ENCODE results near the gene STRA6. TPM values are rescaled to one million over a fixed set of nuclear protein-coding genes. Genes with fewer than 3 reads are reported as not detected.

STRA6 gene
- polyA plus RNA-seq, 1 donor, result 22.2 TPM

- Histone ChIP-seq H3K36me3 (ENCODE audit: control insufficient read depth, insufficient read depth, low read length) (no peaks in the 10 kb centered on the region), H3K9me3 (ENCODE audit: control insufficient read depth, low read depth, low read length) (no peaks in the 10 kb centered on the region), H3K4me1 (ENCODE audit: control insufficient read depth, insufficient read depth, low read length) (peaks cover 24% of the 10 kb centered on the region), H3K27ac (ENCODE audit: low read length) (no peak overlapping the region), H3K27me3 (ENCODE audit: control insufficient read depth, insufficient read depth, low read length) (no peaks in the 10 kb centered on the region), H3K4me3 (ENCODE audit: low read length) (no peak overlapping the region)
- DNase-seq, result no peak
- WGBS (ENCODE audit: insufficient coverage, low lambda C conversion rate), result no CpG with 5 or more reads among the region's 13 CpGs
These were observed 7.7 kb downstream of the STRA6 start for GRCh38 chr15:74194572-74195559.

- peaks cover 20% of the 10 kb centered on the region for H3K4me1 ChIP-seq (ENCODE audit: control insufficient read depth, insufficient read depth, low read length)
- H3K4me3 ChIP-seq (ENCODE audit: low read length), result no peak overlapping the region
- WGBS (ENCODE audit: insufficient coverage, low lambda C conversion rate), result 100% methylated on average over 1 of the region's 6 CpGs
- no peak for DNase-seq
- H3K36me3 ChIP-seq (ENCODE audit: control insufficient read depth, insufficient read depth, low read length), result no peaks in the 10 kb centered on the region
- no peaks in the 10 kb centered on the region for H3K27me3 ChIP-seq (ENCODE audit: control insufficient read depth, insufficient read depth, low read length)
- no peaks in the 10 kb centered on the region for H3K9me3 ChIP-seq (ENCODE audit: control insufficient read depth, low read depth, low read length)
- H3K27ac ChIP-seq (ENCODE audit: low read length), result no peak overlapping the region
These were observed 8.7 kb downstream of the STRA6 start for GRCh38 chr15:74193905-74194304.

- Histone ChIP-seq H3K4me3 (ENCODE audit: low read length) (no peak overlapping the region), H3K9me3 (ENCODE audit: control insufficient read depth, low read depth, low read length) (no peaks in the 10 kb centered on the region), H3K36me3 (ENCODE audit: control insufficient read depth, insufficient read depth, low read length) (no peaks in the 10 kb centered on the region), H3K4me1 (ENCODE audit: control insufficient read depth, insufficient read depth, low read length) (peaks cover 20% of the 10 kb centered on the region), H3K27me3 (ENCODE audit: control insufficient read depth, insufficient read depth, low read length) (no peaks in the 10 kb centered on the region), H3K27ac (ENCODE audit: low read length) (no peak overlapping the region)
- no peak for DNase-seq
- WGBS (ENCODE audit: insufficient coverage, low lambda C conversion rate), result no CpG with 5 or more reads among the region's 4 CpGs
These were observed 9.3 kb downstream of the STRA6 start for GRCh38 chr15:74193299-74193718.

- DNase-seq, result no peak
- Histone ChIP-seq H3K27ac (ENCODE audit: low read length) (no peak overlapping the region), H3K36me3 (ENCODE audit: control insufficient read depth, insufficient read depth, low read length) (no peaks in the 10 kb centered on the region), H3K27me3 (ENCODE audit: control insufficient read depth, insufficient read depth, low read length) (no peaks in the 10 kb centered on the region), H3K4me1 (ENCODE audit: control insufficient read depth, insufficient read depth, low read length) (peaks cover 20% of the 10 kb centered on the region), H3K9me3 (ENCODE audit: control insufficient read depth, low read depth, low read length) (no peaks in the 10 kb centered on the region), H3K4me3 (ENCODE audit: low read length) (no peak overlapping the region)
- 100% methylated on average over 1 of the region's 5 CpGs for WGBS (ENCODE audit: insufficient coverage, low lambda C conversion rate)
These were observed 9.8 kb downstream of the STRA6 start for GRCh38 chr15:74192751-74193150.

- H3K4me1 ChIP-seq (ENCODE audit: control insufficient read depth, insufficient read depth, low read length), result peaks cover 12% of the 10 kb centered on the region
- WGBS (ENCODE audit: insufficient coverage, low lambda C conversion rate), result no CpG with 5 or more reads among the region's 3 CpGs
- no peak overlapping the region for H3K4me3 ChIP-seq (ENCODE audit: low read length)
- no peak for DNase-seq
- no peaks in the 10 kb centered on the region for H3K27me3 ChIP-seq (ENCODE audit: control insufficient read depth, insufficient read depth, low read length)
- no peaks in the 10 kb centered on the region for H3K9me3 ChIP-seq (ENCODE audit: control insufficient read depth, low read depth, low read length)
- H3K27ac ChIP-seq (ENCODE audit: low read length), result no peak overlapping the region
- no peaks in the 10 kb centered on the region for H3K36me3 ChIP-seq (ENCODE audit: control insufficient read depth, insufficient read depth, low read length)
These were observed 10.8 kb downstream of the STRA6 start for GRCh38 chr15:74191798-74192197.

GRCh38 chr15:74188216-74188615 lies 14.4 kb downstream of the STRA6 start:
- Histone ChIP-seq H3K36me3 (ENCODE audit: control insufficient read depth, insufficient read depth, low read length) (no peaks in the 10 kb centered on the region), H3K4me1 (ENCODE audit: control insufficient read depth, insufficient read depth, low read length) (no peaks in the 10 kb centered on the region), H3K4me3 (ENCODE audit: low read length) (no peak overlapping the region), H3K27me3 (ENCODE audit: control insufficient read depth, insufficient read depth, low read length) (no peaks in the 10 kb centered on the region), H3K27ac (ENCODE audit: low read length) (no peak overlapping the region), H3K9me3 (ENCODE audit: control insufficient read depth, low read depth, low read length) (no peaks in the 10 kb centered on the region)
- DNase-seq, result no peak
- no CpG with 5 or more reads among the region's 11 CpGs for whole genome bisulfite sequencing (ENCODE audit: insufficient coverage, low lambda C conversion rate)

- no peak for DNase-seq
- no peak overlapping the region for H3K27ac ChIP-seq (ENCODE audit: low read length)
- H3K4me1 ChIP-seq (ENCODE audit: control insufficient read depth, insufficient read depth, low read length), result no peaks in the 10 kb centered on the region
- no peak overlapping the region for H3K4me3 ChIP-seq (ENCODE audit: low read length)
- no CpG with 5 or more reads among the region's 8 CpGs for WGBS (ENCODE audit: insufficient coverage, low lambda C conversion rate)
- H3K36me3 ChIP-seq (ENCODE audit: control insufficient read depth, insufficient read depth, low read length), result no peaks in the 10 kb centered on the region
- H3K9me3 ChIP-seq (ENCODE audit: control insufficient read depth, low read depth, low read length), result no peaks in the 10 kb centered on the region
- H3K27me3 ChIP-seq (ENCODE audit: control insufficient read depth, insufficient read depth, low read length), result no peaks in the 10 kb centered on the region
These were observed 16.8 kb downstream of the STRA6 start for GRCh38 chr15:74185710-74186348.

GRCh38 chr15:74184582-74185091 lies 17.9 kb downstream of the STRA6 start:
- no peaks in the 10 kb centered on the region for H3K36me3 ChIP-seq (ENCODE audit: control insufficient read depth, insufficient read depth, low read length)
- no peak overlapping the region for H3K27ac ChIP-seq (ENCODE audit: low read length)
- WGBS (ENCODE audit: insufficient coverage, low lambda C conversion rate), result no CpG with 5 or more reads among the region's 12 CpGs
- no peak overlapping the region for H3K4me3 ChIP-seq (ENCODE audit: low read length)
- no peaks in the 10 kb centered on the region for H3K9me3 ChIP-seq (ENCODE audit: control insufficient read depth, low read depth, low read length)
- no peaks in the 10 kb centered on the region for H3K27me3 ChIP-seq (ENCODE audit: control insufficient read depth, insufficient read depth, low read length)
- DNase-seq, result no peak
- H3K4me1 ChIP-seq (ENCODE audit: control insufficient read depth, insufficient read depth, low read length), result no peaks in the 10 kb centered on the region

- H3K27me3 ChIP-seq (ENCODE audit: control insufficient read depth, insufficient read depth, low read length), result no peaks in the 10 kb centered on the region
- H3K9me3 ChIP-seq (ENCODE audit: control insufficient read depth, low read depth, low read length), result no peaks in the 10 kb centered on the region
- H3K36me3 ChIP-seq (ENCODE audit: control insufficient read depth, insufficient read depth, low read length), result no peaks in the 10 kb centered on the region
- H3K4me3 ChIP-seq (ENCODE audit: low read length), result no peak overlapping the region
- DNase-seq, result no peak
- no peak overlapping the region for H3K27ac ChIP-seq (ENCODE audit: low read length)
- WGBS (ENCODE audit: insufficient coverage, low lambda C conversion rate), result no CpG with 5 or more reads among the region's 8 CpGs
- no peaks in the 10 kb centered on the region for H3K4me1 ChIP-seq (ENCODE audit: control insufficient read depth, insufficient read depth, low read length)
These were observed 20.5 kb downstream of the STRA6 start for GRCh38 chr15:74182131-74182530.

GRCh38 chr15:74180881-74181602 lies 21.5 kb downstream of the STRA6 start:
- no CpG with 5 or more reads among the region's 21 CpGs for WGBS (ENCODE audit: insufficient coverage, low lambda C conversion rate)
- H3K36me3 ChIP-seq (ENCODE audit: control insufficient read depth, insufficient read depth, low read length), result no peaks in the 10 kb centered on the region
- no peaks in the 10 kb centered on the region for H3K9me3 ChIP-seq (ENCODE audit: control insufficient read depth, low read depth, low read length)
- H3K4me1 ChIP-seq (ENCODE audit: control insufficient read depth, insufficient read depth, low read length), result no peaks in the 10 kb centered on the region
- no peak for DNase-seq
- H3K27ac ChIP-seq (ENCODE audit: low read length), result no peak overlapping the region
- no peaks in the 10 kb centered on the region for H3K27me3 ChIP-seq (ENCODE audit: control insufficient read depth, insufficient read depth, low read length)
- no peak overlapping the region for H3K4me3 ChIP-seq (ENCODE audit: low read length)

Data from large intestine (tissue), 3 donors.